ENCODE results near the gene DAND5. TPM values are rescaled to one million over a fixed set of nuclear protein-coding genes. Genes with fewer than 3 reads are reported as not detected.

DAND5 gene
- total and polyA plus RNA-seq, 2 of the 13 experiments (the other 11 are each of a cell fraction or from before 2014, with no cell fraction given), result 0.04 TPM; not detected in 1

DNA sequence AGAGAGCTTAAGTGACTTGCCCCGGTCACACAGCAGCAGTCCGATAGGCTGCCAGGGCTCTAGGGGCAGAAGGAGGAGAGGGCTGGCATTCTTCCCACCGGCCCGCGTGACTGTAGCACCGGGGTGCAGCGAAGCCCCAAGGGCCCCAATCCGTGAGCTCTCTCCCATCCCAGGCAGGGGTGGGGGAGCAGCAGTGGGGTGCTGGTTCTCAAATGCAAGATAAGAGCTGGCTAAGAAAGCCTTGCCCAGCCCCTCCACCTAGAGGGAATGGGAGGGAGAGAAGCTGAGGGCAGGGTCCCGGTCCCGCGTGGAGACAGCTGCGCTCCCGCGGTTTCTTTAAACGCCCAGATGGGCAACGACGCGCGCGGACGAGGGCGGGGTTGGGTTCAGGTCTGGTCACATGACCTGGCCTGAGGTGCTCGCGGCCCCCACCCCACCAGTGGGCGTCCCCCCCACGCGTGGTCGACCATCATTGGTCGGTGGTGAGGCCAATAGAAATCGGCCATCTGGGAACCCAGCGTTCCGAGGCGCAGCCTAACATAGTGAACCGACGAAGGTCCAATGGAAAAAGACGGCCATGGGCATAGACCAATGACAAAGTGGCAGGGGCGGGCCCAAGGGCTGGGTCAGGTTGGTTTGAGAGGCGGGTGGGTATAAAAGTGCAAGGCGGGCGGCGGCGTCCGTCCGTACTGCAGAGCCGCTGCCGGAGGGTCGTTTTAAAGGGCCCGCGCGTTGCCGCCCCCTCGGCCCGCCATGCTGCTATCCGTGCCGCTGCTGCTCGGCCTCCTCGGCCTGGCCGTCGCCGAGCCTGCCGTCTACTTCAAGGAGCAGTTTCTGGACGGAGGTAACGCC lies 31.2 kb upstream of the DAND5 start, which contains the start of gene CALR (continued):
- TF ChIP-seq, protein P1, sequence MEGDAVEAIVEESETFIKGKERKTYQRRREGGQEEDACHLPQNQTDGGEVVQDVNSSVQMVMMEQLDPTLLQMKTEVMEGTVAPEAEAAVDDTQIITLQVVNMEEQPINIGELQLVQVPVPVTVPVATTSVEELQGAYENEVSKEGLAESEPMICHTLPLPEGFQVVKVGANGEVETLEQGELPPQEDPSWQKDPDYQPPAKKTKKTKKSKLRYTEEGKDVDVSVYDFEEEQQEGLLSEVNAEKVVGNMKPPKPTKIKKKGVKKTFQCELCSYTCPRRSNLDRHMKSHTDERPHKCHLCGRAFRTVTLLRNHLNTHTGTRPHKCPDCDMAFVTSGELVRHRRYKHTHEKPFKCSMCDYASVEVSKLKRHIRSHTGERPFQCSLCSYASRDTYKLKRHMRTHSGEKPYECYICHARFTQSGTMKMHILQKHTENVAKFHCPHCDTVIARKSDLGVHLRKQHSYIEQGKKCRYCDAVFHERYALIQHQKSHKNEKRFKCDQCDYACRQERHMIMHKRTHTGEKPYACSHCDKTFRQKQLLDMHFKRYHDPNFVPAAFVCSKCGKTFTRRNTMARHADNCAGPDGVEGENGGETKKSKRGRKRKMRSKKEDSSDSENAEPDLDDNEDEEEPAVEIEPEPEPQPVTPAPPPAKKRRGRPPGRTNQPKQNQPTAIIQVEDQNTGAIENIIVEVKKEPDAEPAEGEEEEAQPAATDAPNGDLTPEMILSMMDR (CRISPR knock-in tag; IDR thresholded peaks at IDR 0.05), result no peak
- TF ChIP-seq KDM2A (CRISPR knock-in tag; IDR thresholded peaks at IDR 0.05; ENCODE audit: borderline replicate concordance, low read depth), result peak; percentile 78
- TF ChIP-seq NRL (CRISPR knock-in tag; IDR thresholded peaks at IDR 0.05; ENCODE audit: borderline replicate concordance), result no peak
- TF ChIP-seq BRCA1 (CRISPR knock-in tag; IDR thresholded peaks at IDR 0.05), result no peak
- TF ChIP-seq, protein P2, sequence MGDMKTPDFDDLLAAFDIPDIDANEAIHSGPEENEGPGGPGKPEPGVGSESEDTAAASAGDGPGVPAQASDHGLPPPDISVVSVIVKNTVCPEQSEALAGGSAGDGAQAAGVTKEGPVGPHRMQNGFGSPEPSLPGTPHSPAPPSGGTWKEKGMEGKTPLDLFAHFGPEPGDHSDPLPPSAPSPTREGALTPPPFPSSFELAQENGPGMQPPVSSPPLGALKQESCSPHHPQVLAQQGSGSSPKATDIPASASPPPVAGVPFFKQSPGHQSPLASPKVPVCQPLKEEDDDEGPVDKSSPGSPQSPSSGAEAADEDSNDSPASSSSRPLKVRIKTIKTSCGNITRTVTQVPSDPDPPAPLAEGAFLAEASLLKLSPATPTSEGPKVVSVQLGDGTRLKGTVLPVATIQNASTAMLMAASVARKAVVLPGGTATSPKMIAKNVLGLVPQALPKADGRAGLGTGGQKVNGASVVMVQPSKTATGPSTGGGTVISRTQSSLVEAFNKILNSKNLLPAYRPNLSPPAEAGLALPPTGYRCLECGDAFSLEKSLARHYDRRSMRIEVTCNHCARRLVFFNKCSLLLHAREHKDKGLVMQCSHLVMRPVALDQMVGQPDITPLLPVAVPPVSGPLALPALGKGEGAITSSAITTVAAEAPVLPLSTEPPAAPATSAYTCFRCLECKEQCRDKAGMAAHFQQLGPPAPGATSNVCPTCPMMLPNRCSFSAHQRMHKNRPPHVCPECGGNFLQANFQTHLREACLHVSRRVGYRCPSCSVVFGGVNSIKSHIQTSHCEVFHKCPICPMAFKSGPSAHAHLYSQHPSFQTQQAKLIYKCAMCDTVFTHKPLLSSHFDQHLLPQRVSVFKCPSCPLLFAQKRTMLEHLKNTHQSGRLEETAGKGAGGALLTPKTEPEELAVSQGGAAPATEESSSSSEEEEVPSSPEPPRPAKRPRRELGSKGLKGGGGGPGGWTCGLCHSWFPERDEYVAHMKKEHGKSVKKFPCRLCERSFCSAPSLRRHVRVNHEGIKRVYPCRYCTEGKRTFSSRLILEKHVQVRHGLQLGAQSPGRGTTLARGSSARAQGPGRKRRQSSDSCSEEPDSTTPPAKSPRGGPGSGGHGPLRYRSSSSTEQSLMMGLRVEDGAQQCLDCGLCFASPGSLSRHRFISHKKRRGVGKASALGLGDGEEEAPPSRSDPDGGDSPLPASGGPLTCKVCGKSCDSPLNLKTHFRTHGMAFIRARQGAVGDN (CRISPR knock-in tag; IDR thresholded peaks at IDR 0.05), result peak; percentile 70
- TF ChIP-seq ZNF441 (CRISPR knock-in tag; IDR thresholded peaks at IDR 0.05; ENCODE audit: borderline replicate concordance), result no peak; the same call in 1 of the 2 replicates
- peak; percentile 30; the same call in 1 of the 2 replicates for TF ChIP-seq ZNF124 (CRISPR knock-in tag; IDR thresholded peaks at IDR 0.05)
- TF ChIP-seq, protein P3, sequence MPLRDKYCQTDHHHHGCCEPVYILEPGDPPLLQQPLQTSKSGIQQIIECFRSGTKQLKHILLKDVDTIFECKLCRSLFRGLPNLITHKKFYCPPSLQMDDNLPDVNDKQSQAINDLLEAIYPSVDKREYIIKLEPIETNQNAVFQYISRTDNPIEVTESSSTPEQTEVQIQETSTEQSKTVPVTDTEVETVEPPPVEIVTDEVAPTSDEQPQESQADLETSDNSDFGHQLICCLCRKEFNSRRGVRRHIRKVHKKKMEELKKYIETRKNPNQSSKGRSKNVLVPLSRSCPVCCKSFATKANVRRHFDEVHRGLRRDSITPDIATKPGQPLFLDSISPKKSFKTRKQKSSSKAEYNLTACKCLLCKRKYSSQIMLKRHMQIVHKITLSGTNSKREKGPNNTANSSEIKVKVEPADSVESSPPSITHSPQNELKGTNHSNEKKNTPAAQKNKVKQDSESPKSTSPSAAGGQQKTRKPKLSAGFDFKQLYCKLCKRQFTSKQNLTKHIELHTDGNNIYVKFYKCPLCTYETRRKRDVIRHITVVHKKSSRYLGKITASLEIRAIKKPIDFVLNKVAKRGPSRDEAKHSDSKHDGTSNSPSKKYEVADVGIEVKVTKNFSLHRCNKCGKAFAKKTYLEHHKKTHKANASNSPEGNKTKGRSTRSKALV (CRISPR knock-in tag; IDR thresholded peaks at IDR 0.05), result no peak
- peak; percentile 59; the same call in 1 of the 2 replicates for TF ChIP-seq ZSCAN25 (CRISPR knock-in tag; IDR thresholded peaks at IDR 0.05)
- TF ChIP-seq, protein P4, sequence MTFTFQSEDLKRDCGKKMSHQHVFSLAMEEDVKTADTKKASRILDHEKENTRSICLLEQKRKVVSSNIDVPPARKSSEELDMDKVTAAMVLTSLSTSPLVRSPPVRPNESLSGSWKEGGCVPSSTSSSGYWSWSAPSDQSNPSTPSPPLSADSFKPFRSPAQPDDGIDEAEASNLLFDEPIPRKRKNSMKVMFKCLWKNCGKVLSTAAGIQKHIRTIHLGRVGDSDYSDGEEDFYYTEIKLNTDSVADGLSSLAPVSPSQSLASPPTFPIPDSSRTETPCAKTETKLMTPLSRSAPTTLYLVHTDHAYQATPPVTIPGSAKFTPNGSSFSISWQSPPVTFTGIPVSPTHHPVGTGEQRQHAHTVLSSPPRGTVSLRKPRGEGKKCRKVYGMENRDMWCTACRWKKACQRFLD (CRISPR knock-in tag; IDR thresholded peaks at IDR 0.05; ENCODE audit: borderline replicate concordance), result 0 out of 2 replicates have a peak, but pooled peaks have one; percentile 22
- TF ChIP-seq, protein P5, sequence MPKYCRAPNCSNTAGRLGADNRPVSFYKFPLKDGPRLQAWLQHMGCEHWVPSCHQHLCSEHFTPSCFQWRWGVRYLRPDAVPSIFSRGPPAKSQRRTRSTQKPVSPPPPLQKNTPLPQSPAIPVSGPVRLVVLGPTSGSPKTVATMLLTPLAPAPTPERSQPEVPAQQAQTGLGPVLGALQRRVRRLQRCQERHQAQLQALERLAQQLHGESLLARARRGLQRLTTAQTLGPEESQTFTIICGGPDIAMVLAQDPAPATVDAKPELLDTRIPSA (CRISPR knock-in tag; IDR thresholded peaks at IDR 0.05; ENCODE audit: borderline replicate concordance), result no peak
- TF ChIP-seq, protein P6, sequence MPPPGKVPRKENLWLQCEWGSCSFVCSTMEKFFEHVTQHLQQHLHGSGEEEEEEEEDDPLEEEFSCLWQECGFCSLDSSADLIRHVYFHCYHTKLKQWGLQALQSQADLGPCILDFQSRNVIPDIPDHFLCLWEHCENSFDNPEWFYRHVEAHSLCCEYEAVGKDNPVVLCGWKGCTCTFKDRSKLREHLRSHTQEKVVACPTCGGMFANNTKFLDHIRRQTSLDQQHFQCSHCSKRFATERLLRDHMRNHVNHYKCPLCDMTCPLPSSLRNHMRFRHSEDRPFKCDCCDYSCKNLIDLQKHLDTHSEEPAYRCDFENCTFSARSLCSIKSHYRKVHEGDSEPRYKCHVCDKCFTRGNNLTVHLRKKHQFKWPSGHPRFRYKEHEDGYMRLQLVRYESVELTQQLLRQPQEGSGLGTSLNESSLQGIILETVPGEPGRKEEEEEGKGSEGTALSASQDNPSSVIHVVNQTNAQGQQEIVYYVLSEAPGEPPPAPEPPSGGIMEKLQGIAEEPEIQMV (CRISPR knock-in tag; IDR thresholded peaks at IDR 0.05; ENCODE audit: low read depth), result 0 out of 2 replicates have a peak, but pooled peaks have one; percentile 50
- TF ChIP-seq ZNF792 (CRISPR knock-in tag; IDR thresholded peaks at IDR 0.05), result no peak
- TF ChIP-seq ZNF251 (CRISPR knock-in tag; IDR thresholded peaks at IDR 0.05), result no peak
- TF ChIP-seq MIER2 (CRISPR knock-in tag; IDR thresholded peaks at IDR 0.05), result peak; percentile 10; the same call in 1 of the 2 replicates
- 0 out of 2 replicates have a peak, but pooled peaks have one; percentile 60 for TF ChIP-seq MEF2D (CRISPR knock-in tag; IDR thresholded peaks at IDR 0.05)
- peak; percentile 99 for TF ChIP-seq ZNF768 (CRISPR knock-in tag; IDR thresholded peaks at IDR 0.05)

Measured in HepG2 (cell line).